ENCODE data around the gene BAIAP2L1. TPM values are rescaled to one million over a fixed set of nuclear protein-coding genes. Genes with fewer than 3 reads are reported as not detected.
"Not testable (repeated sequence)": the region's sequence is repeated elsewhere in the genome, so short reads cannot be mapped to it uniquely, and the experiment has no call there.

BAIAP2L1 gene, protein sequence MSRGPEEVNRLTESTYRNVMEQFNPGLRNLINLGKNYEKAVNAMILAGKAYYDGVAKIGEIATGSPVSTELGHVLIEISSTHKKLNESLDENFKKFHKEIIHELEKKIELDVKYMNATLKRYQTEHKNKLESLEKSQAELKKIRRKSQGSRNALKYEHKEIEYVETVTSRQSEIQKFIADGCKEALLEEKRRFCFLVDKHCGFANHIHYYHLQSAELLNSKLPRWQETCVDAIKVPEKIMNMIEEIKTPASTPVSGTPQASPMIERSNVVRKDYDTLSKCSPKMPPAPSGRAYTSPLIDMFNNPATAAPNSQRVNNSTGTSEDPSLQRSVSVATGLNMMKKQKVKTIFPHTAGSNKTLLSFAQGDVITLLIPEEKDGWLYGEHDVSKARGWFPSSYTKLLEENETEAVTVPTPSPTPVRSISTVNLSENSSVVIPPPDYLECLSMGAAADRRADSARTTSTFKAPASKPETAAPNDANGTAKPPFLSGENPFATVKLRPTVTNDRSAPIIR
- total RNA-seq, result 1.9 TPM
- long read RNA-seq, partial matches to known transcripts, result 1 of 7 reads
- long read RNA-seq, other reads (novel, unspliced or antisense), result 6 of 7 reads

DNA sequence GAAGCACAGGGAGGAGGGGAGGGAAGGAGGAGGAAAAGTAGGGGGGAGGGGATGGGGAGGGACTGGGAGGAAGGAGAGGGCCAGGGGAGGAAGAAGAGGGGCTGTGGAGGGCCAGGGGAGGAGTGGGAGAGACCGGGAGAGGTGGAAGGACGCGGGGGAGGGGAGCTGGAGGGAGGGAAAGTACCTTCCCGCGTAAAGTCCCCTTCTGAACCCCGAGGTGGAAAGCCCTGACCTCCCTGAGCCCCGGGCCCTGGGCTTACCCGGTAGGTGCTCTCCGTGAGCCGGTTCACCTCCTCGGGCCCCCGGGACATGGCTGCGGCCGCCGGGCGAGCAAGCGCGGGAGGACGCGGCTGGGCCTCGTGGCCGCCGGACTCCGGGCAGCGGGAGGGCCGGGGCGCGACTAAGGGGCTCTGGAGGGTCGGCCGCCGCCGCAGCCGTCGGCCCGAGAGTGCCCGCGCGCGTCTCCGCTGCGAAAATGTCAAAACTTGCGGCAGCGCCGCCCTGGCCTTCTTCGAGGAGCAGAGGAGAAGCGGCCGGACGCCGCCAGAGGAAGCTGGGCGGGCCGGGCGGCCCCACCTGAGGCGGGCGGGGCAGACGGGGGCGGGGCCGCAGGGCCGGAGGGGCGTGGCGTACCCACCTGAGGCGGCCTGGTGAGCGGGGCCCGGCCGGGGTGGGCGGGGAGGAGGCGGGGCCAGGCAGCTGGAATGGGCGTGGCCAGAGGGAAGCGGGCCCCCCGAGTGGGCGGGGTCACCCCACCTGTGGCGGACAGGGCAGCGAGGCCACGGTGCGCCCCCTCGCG is at the start of gene BAIAP2L1:
TSS of gene BAIAP2L1 (minus strand) at position 549 of the 799 bp plus-strand sequence. CDS start at position 311, 238 bp downstream.
- intact Hi-C loops (cut with DNase I), result loop anchor here (5.0 kb wide), 2 partner anchors 33 to 103 kb away; no protein-coding TSS in a partner anchor
- peak; percentile 86 for DNase-seq (ENCODE audit: low spot score)

GRCh38 chr7:98448766-98449165 is 47.9 kb upstream of the BAIAP2L1 start:
- DNase-seq (ENCODE audit: low spot score), result no peak
- intact Hi-C loops (cut with DNase I), result no loop called here

DNA sequence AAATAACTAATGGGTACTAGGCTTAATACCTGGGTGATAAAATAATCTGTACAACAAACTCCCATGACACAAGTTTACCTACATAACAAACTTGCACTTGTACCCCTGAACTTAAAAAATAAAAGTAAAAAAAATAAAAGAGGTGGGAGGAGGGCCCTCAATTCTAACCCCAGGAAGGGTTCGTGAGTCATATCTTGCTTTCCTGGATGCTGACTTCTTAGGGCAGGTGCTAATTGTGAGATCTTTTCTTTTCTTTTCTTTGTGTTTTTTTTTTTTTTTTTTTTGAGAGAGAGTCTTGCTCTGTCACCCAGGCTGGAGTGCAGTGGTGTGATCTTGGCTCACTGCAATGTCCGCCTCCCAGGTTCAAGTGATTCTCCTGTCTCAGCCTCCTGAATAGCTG is 40.1 kb upstream of the BAIAP2L1 start:
- DNase-seq (ENCODE audit: low spot score); intact Hi-C loops (cut with DNase I): not testable (repeated sequence)

DNA sequence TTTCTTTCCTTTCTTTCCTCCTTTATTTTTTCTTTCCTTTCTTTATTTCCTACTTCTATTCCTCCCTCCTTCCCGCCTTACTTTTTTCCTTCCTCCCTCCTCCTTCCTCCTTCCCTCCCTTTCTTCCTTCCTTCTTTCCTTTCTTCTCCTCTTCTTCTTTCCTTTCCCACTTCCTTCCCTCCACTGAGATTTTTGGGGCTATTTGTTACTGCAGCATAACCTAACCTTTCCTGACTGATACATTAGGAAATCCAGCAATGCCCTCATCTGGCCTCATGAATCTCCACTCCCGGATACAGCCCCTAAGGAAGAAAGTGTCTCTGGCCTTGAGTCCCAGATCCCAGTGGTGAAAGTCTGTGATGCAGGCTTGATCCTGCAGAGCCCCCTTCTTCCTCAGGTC is 38.6 kb upstream of the BAIAP2L1 start:
- no peak for DNase-seq (ENCODE audit: low spot score)
- intact Hi-C loops (cut with DNase I), result no loop called here

DNA sequence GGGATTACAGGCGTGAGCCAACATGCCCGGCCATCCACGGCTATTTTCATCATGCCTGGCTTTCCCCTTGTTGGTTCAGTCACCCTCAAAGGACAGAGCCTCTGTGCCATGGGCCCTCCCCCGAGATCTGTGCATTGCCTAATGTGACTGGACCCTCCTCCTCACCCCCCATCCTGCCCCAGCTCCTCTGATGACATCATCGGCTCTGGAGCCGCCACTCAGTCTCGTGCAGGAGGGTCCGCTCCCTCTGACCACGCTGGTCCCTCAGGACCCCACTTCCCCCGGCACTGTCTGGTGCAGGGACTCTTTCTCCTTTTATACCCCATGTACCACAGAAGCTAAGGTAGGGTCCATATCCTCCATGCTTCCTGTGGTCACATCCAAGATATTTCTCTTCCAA is 33.2 kb upstream of the BAIAP2L1 start:
- DNase-seq (ENCODE audit: low spot score), result no peak
- intact Hi-C loops (cut with DNase I), result loop anchor here (2.0 kb wide), 1 partner anchor 407 kb away; no protein-coding TSS in a partner anchor

DNA sequence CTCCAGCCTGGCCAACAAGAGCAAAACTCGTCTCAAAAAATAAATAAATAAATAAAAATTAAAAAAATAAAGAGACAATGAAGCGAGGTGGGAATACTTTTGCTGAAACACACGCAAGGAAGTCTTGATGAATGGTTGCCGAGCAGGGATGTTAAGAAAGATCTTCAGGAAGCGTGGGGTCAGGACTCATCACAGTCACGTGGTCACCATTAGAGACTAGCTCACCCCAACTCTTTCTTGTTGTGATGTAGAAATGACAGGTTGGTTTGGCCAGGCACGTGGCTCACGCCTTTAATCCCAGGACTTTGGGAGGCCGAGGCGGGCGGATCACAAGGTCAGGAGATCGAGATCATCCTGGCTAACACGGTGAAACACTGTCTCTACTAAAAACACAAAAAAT is 28.9 kb upstream of the BAIAP2L1 start:
- intact Hi-C loops (cut with DNase I), result no loop called here
- no peak for DNase-seq (ENCODE audit: low spot score)

GRCh38 chr7:98423043-98423442 is 22.2 kb upstream of the BAIAP2L1 start:
- intact Hi-C loops (cut with DNase I), result no loop called here
- DNase-seq (ENCODE audit: low spot score), result no peak

GRCh38 chr7:98420966-98421612 is 20.2 kb upstream of the BAIAP2L1 start:
- DNase-seq (ENCODE audit: low spot score), result peak; percentile 80
- intact Hi-C loops (cut with DNase I), result no loop called here

GRCh38 chr7:98419988-98420387 is 19.1 kb upstream of the BAIAP2L1 start:
- intact Hi-C loops (cut with DNase I); DNase-seq (ENCODE audit: low spot score): not testable (repeated sequence)

DNA sequence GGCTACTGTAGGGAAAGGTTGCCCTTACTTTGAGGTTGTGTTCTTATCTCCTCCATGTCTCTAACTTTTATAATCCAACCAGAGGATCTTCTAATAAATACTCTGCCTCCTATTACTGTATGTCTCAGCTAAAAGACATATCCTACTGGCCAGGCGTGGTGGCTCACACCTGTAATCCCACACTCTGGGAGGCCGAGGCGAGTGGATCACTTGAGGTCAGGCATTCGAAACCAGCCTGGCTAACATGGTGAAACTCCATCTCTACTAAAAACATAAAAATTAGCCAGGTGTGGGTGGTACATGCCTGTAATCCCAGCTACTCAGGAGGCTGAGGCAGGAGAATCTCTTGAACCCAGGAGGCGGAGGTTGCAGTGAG is 18.4 kb upstream of the BAIAP2L1 start:
- intact Hi-C loops (cut with DNase I); DNase-seq (ENCODE audit: low spot score): not testable (repeated sequence)

DNA sequence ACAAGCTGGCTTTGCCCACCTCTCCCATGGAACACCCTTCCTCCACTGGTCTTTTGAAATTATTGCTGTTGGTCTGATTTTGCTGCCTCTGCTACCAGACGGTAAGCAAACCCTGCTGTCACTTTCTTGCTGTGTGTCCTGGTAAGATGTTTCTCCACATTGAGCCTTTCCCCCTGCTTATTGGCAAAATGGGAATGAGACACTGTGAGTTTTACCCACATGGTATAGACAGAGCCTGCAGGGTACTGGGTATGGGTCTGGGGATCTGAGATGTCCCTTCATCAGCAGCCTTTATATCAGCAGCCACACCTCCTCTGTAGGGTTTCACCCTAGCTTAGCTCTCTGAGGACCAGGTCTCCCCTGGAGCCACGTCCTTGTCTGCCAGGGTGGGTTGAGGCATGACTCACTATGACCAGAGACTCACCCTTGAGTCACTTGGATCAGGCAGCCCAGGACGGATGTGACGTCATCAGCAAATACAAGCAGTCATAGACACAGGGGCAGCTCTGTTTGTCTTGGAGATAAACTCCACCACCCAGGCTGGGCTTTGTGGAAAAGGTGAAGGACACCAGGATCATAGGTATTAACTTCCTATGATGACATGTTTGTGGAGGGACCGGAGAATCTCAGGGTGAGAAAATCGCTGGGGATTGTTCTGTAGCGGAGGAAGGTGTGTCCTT is 17.9 kb upstream of the BAIAP2L1 start:
- intact Hi-C loops (cut with DNase I), result no loop called here
- no peak for DNase-seq (ENCODE audit: low spot score)

DNA sequence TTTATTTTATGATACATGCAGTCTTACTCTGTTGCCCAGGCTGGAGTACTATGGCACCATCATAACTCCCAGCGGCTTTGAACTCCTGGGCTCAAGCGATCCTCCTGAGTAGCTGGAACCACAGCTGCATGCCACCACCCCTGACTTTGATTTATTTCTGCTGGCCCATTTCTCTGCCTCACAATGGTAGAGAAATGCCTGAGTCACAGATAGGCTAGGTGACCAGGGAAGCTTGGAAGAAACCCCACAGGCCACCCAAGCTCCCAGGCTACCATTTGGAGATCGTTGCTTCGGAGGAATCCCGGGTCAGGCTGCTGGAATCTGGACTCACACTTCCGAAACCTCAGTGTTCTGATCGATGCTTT is 17.4 kb upstream of the BAIAP2L1 start:
- intact Hi-C loops (cut with DNase I), result no loop called here
- DNase-seq (ENCODE audit: low spot score), result no peak

DNA sequence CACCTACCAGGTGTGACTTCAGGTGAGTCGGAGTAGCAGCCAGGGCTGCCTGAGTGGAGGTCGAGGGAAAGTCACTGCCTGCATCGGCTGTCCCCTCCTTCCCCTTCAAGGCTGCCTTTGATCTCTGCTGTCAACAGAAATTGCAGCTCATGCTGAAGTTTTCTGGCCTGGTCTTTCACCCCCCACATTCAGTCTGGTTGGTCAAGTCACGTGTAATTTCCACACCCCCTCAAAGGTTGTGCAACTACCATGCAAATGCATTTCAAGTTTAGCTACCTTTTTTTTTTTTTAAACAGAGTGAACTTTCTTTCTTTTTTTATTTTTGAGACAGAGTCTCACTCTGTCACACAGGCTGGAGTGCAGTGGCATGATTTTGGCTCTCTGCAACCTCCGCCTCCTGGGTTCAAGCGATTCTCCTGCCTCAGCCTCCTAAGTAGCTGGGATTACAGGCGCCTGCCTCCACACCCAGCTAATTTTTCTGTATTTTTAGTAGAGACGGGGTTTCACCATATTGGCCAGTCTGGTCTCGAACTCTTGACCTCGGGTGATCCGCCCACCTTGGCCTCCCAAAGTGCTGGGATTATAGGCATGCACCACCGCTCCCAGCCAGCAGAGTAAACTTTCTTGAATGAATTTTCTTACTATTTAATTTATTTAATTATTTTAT is 16.8 kb upstream of the BAIAP2L1 start:
- DNase-seq (ENCODE audit: low spot score); intact Hi-C loops (cut with DNase I): not testable (repeated sequence)

GRCh38 chr7:98414205-98414900 is 13.5 kb upstream of the BAIAP2L1 start:
- intact Hi-C loops (cut with DNase I), result no loop called here
- DNase-seq (ENCODE audit: low spot score), result no peak

DNA sequence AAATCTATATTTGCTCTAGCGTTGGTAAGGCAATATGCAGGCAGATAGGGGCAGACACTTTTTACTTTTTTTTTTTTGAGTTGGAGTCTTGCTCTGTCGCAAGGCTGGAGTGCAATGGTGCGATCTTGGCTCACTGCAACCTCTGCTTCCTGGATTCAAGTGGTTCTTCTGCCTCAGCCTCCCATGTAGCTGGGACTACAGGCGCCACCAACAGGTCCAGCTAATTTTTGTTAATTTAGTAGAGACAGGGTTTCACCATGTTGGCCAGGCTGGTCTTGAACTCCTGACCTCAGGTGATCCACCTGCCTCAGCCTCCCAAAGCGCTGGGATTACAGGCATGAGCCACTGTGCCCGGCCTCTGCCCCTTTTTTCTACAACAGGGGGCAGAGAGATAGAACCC is 12.8 kb upstream of the BAIAP2L1 start:
- DNase-seq (ENCODE audit: low spot score); intact Hi-C loops (cut with DNase I): not testable (repeated sequence)

DNA sequence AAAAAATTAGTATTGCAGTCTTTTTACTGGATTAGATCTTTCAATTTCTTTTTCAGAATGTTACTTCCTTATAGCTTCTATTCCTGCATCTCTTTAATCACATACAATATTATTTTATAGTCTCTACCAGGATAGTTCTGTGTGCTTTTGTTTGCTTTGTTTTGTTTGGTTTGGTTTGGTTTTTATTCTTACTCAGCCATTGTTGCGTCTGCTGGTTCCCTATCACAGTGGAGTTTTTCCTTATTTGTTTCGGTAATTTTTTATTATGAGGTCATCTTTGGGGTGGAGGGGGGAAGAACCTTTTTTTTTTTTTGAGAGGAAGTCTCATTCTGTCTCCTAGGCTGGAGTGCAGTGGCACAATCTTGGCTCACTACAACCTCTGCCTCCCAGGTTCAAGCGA is 9.0 kb upstream of the BAIAP2L1 start:
- intact Hi-C loops (cut with DNase I), result no loop called here
- DNase-seq (ENCODE audit: low spot score), result no peak

- DNase-seq (ENCODE audit: low spot score); intact Hi-C loops (cut with DNase I): not testable (repeated sequence)
These were observed 7.3 kb upstream of the BAIAP2L1 start for GRCh38 chr7:98408146-98408545.

GRCh38 chr7:98406827-98407226 is 5.9 kb upstream of the BAIAP2L1 start:
- no peak for DNase-seq (ENCODE audit: low spot score)
- intact Hi-C loops (cut with DNase I), result no loop called here

Measured in cardiac septum (tissue), 1 donor.